Measurements from ENCODE around the gene CPT1C.
A peak's percentile ranks its signal among the peaks of the same experiment; 100 is the strongest.

Gene CPT1C

GRCh38 chr19:49683814-49684250, 7.1 kb upstream of the CPT1C start:
- no peak for DNase-seq

DNA sequence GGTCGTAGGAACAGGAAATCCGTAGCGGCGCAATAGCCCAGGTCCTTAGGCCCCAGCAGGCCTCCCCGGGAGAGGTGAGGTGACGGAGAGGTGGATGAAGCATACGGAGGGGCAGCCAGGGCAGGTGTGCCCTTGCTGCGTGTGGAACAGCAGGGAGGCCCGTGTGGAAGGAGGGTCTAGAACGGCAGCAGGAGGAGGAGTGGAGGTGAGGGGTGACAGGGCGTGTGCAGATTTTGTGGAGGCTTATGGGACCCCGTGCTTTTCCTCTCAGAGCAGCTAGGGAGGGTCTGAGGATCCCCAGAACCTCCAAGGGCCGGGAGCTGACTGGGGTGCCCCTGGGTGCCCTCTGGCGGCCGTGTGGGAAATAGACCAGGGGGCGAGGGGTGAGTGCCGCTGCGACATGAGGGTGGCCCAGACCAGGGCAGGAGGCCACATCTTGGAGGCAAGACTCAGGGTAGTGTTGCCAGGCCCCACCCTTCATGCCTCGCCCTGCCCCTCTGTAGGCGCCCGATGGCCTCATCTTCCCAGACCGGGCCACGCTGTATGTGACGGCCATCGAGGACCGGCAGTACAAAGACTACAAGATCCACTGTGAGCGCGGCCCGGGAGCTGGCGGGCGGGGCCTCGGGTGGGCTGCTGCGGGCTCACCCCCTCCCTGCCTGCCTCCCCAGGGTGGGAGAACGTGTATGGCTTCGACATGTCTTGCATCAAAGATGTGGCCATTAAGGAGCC, 6.5 kb upstream of the CPT1C start:
- no peak for DNase-seq

DNA sequence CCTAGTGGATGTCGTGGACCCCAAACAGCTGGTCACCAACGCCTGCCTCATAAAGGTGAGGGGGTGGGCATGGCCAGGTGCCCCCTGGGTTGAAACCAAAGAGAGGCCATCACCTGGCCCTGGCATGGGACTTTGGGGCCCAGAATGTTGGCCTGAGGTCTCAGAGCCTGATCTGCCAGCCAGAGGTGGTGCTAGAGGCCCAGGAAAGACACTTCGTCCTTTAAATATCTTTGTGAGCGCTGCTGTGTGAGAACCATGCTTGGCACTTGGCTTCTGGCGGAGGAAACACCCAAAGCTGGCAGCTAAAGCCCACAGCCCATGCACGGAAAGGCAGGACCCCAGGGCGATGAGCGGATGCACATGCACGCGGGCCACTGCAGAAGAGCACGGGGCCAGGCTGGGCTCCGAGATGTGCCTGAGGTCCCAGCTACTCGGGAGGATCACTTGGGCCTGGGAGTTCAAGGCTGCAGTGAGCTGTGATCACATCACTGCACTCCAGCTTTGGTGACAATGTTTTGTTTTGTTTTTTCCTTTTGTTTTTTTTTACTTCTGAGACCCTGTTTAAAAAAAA, 5.8 kb upstream of the CPT1C start:
- DNase-seq: no peak

DNA sequence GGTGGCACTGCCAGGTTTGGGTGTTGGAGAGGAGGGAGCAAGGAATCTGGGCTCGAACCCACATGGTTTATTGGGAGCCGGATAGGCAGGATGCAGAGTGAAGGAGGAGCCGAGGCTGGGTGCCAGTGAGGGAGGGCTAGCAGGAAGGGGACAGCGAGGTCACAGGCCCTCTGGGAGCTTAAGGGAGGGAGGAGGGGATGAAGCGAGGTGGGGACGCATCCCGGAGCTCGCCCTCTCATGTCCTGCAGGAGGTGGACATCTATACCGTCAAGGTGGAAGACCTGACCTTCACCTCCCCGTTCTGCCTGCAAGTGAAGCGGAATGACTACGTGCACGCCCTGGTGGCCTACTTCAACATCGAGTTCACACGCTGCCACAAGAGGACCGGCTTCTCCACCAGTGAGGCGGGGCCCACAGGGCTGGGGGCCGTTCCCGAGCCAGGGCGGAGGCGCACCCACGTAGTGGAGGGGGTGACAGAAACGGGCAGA, 5.0 kb upstream of the CPT1C start:
- no peak for DNase-seq

GRCh38 chr19:49686503-49687088, 4.3 kb upstream of the CPT1C start:
- no peak for DNase-seq

- DNase-seq: no peak
Measured at GRCh38 chr19:49687150-49687549, 3.8 kb upstream of the CPT1C start.

DNA sequence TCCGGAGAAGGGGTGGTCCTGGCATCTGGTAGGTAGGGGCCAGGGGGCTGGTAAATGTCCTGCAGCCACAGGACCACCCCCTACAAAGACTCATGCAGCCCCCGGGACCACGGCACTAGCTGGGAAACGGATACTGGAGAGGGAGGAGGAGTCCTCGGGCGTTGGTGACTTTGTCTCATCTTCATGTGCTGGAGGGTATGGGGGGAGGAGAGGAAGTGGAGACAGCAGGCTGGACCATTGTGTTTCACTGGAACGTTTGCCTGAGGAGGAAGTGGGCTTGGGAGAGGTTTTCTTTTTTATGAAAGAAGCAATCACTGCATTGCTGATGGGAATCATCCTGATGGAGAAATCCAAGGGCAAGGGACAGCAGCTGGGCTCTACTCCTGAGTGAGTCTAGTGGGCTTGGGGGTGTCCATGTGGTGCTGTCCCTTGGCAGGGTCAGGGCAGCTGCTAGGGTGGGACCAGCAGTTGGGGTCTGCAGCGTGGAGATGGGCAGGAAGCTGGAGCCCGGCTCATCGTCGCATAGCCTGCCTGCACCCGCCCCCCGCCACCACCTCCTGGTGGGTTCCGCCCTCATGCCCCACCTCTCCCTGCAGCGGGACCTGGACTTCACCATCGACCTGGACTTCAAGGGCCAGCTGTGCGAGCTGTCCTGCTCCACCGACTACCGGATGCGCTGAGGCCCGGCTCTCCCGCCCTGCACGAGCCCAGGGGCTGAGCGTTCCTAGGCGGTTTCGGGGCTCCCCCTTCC, 3.2 kb upstream of the CPT1C start:
- no peak for DNase-seq

DNA sequence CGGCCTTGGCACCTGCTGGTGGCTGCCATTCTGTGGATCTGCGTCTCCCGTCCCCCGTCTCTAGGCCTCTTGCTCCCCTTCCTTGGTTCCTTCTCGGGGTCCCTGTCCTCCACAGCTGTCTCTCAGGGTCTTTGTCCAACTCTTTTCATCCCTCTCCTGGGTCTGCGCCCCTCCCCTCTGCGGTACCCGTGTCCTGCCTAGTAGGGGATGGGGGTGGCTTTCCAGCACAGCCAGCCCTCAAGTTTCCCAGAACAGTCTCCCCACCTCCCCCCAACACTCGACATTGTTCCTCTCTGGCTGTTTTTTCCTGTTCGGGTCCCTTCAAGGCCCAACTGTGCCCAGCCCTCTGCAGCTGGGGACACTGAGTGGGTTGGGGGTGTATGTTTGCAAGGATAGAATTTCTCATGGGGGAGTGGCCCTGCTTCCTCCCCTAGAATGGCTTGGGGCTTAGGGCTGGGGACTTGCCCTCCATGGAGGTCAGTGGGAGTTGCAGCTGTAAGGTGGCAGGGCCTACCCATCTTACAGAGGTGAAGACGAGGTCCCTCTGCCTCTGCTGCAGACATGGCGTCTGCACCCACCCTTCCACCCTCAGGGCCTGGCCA, 2.3 kb upstream of the CPT1C start:
- DNase-seq: no peak

GRCh38 chr19:49689133-49690078, 1.5 kb upstream of the CPT1C start, which contains the start of gene ADM5:
TSS of gene ADM5 (plus strand) at chr19:49689594. CDS start at chr19:49689838, 244 bp downstream.
- DNase-seq: peak; percentile 87

GRCh38 chr19:49690079-49690655, 749 bp upstream of the CPT1C start:
- no peak for DNase-seq

- DNase-seq: peak; percentile 82
Measured at GRCh38 chr19:49691243-49692146, 579 bp downstream of the CPT1C start.

- no peak for DNase-seq
Measured at GRCh38 chr19:49692147-49692506, 1.2 kb downstream of the CPT1C start.

- DNase-seq: no peak
Measured at GRCh38 chr19:49696115-49696514, 5.2 kb downstream of the CPT1C start.

DNA sequence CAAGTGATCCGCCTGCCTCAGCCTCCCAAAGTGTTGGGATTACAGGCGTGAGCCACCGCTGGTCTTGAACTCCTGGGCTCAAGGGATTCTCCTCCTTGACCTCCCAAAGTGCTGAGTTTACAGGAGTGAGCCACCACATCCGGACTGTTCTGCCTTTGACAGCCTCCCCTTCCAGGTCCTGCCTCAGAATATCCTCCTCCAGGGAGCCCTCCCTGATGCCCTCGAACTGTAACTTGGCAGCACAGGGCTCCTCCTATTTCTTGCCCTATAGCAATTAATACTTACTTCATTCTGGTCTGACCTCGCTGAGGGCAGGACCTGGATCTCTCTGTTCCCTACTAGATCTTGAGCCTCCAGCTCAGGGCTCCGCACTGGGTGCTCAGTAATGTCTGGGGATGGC, 5.9 kb downstream of the CPT1C start:
- DNase-seq: no peak

GRCh38 chr19:49699364-49699763, 8.4 kb downstream of the CPT1C start:
- no peak for DNase-seq

GRCh38 chr19:49700563-49700962, 9.6 kb downstream of the CPT1C start:
- DNase-seq: no peak

DNA sequence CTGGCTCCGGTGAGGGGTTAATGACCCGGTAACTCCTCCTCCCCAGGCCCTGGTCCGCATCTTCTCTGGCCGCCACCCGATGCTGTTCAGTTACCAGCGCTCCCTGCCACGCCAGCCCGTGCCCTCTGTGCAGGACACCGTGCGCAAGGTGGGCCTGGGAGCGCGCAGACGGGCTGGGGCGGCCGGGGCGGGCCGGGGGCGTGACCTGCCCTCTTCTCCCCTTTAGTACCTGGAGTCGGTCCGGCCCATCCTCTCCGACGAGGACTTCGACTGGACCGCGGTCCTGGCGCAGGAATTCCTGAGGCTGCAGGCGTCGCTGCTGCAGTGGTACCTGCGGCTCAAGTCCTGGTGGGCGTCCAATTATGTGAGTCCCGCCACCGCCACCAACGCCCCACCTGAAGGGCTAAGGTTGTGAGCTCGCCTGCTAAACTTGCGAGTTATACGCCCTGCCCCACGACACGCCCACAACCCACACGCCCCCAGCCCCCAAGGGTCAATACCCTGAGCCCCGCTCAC, 10.4 kb downstream of the CPT1C start:
- DNase-seq: no peak

DNA sequence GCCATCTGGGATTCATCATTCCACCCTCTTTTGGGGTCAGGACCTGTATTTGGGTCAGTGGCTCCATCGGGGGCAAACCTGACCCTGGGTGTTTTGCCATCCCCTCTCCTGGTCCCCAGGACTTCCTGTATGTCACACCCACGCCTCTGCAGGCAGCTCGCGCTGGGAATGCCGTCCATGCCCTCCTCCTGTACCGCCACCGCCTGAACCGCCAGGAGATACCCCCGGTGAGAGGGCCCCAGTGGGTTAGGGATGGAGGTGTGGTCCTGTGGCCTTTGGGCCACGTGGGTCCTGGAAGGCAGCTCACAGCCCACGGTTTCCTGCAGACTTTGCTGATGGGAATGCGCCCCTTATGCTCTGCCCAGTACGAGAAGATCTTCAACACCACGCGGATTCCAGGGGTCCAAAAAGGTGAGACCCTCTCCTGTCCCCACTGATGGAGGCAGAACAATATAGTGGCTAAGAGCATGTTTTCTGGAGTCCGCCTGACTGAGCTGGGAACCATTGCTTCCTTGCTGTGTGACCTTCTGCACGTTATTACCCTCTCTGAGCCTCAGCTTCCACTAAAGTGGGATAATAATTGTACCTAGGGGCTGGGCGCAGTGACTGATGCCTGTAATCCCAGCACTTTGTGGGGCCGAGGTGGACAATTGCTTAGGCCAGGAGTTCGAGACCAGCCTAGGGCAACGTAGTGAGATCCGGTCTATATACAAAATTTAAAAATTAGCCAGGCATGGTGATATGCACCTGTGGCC, 14.1 kb downstream of the CPT1C start:
- no peak for DNase-seq

- no peak for DNase-seq
Measured at GRCh38 chr19:49705919-49706318, 15.0 kb downstream of the CPT1C start.

Measured in islet precursor cell (in vitro differentiated cells).